Heart right ventricle (tissue), 16 donors: Measurements from ENCODE around the gene C17orf107. TPM values are rescaled to one million over a fixed set of nuclear protein-coding genes. Genes with fewer than 3 reads are reported as not detected.
A peak's percentile ranks its signal among the peaks of the same experiment; 100 is the strongest.

Source experiments
- ATAC-seq, 8 donors: fragments of 200-7000 bp; cut with Tn5 transposase; one replicate each; pipeline ENCODE4 v1.9.1; 2020; ENCODE audit warnings: mild to moderate bottlenecking in 8 of 8, moderate library complexity in 8 of 8, moderate number of reproducible peaks in 1 of 8
- DNase-seq, 2 donors: peaks; one replicate each; pipeline ENCODE4 v3.0.0-alpha.2; 2020
- H3K27ac ChIP-seq, 10 donors: fragments of 200-600 bp; sonication (generic) in 2 of 10; one replicate each; pipeline versions ENCODE4 v1.5.0 to v1.8.0; 2020 to 2022; ENCODE audit warnings: mild to moderate bottlenecking in 3 of 10
- H3K27me3 ChIP-seq, 7 donors: fragments of 200-600 bp; one replicate each; pipeline ENCODE4 v1.8.0; 2021 to 2022; ENCODE audit warnings: mild to moderate bottlenecking in 2 of 7
- H3K36me3 ChIP-seq, 9 donors: fragments of 200-600 bp; sonication (generic) in 1 of 9; one replicate each; pipeline versions ENCODE4 v1.5.0 to v1.8.0; 2020 to 2022; ENCODE audit warnings: mild to moderate bottlenecking in 2 of 9
- H3K4me1 ChIP-seq, 9 donors: fragments of 200-600 bp; sonication (generic) in 1 of 9; one replicate each; pipeline versions ENCODE4 v1.5.0 to v1.8.0; 2020 to 2022; ENCODE audit warnings: mild to moderate bottlenecking in 4 of 9
- H3K4me3 ChIP-seq, 10 donors: fragments of 200-600 bp; sonication (generic) in 2 of 10; one replicate each; pipeline versions ENCODE4 v1.5.0 to v1.8.0; 2020 to 2022; ENCODE audit warnings: mild to moderate bottlenecking in 7 of 10, moderate library complexity in 2 of 10
- H3K9me3 ChIP-seq, 11 donors: fragments of 200-600 bp in 10 of 11; sonication (generic) in 2 of 11; one replicate each; pipeline versions ENCODE4 v1.5.0 to v1.8.0; 2013 to 2022; ENCODE audit warnings: mild to moderate bottlenecking in 2 of 11, control low read depth in 1 of 11, moderate library complexity in 1 of 11
- CTCF ChIP-seq, 9 donors: fragments of 200-600 bp; sonication (generic) in 2 of 9; IDR thresholded peaks; one replicate each; pipeline versions ENCODE4 v1.5.0 to v1.8.0; 2021 to 2022; ENCODE audit warnings: antibody characterized with exemption in 9 of 9, mild to moderate bottlenecking in 5 of 9, moderate library complexity in 1 of 9
- WGBS, 2 donors: extraction: QIAGEN DNeasy Blood & Tissue Kit; methylation state at CpG; one replicate each; pipeline ENCODE4 v1.1.7; 2013; ENCODE audit warnings: inconsistent platforms in 1 of 2; 5-methylcytosine and 5-hydroxymethylcytosine counted together
- intact Hi-C, 10 donors: fragments of 100-400 bp; cut with DNase I; formaldehyde crosslinking; loops; one replicate each; pipeline versions ENCODE4 v1.11.1 to v1.14.2; 2022
- polyA plus RNA-seq, 2 donors: library from polyadenylated mRNA; stranded (reverse); fragments of 200-250 nt; gene quantifications; one replicate each; pipeline ENCODE4 v1.2.3, GENCODE V29; 2013
- total RNA-seq, 10 donors: library from RNA; stranded (reverse); fragmentation: NEBNext Ultra II Directional in 3 of 10; extraction: Animal tissue kit (Norgen Biotek cat#: 25700) in 3 of 10; gene quantifications; one replicate each; pipeline versions ENCODE4 v1.2.1 to v1.2.4, GENCODE V29; 2021 to 2023
- donor health status: Arrhythmogenic right ventricular cardiomyopathy.
- donor health status: ischemic (EF 13 %, LVEDD 7.1; RV severe dilation, severe dysfunction).
- donor health status: healthy with polysubstance abuse.
- donor health status: DM: no; HTN: yes; CAD: no.
- donor health status: DM: no; HTN: no; CAD: no.
- donor health status: ischemic (EF 25% LVEDD 6.9; RV normal size, moderate dysfunction).
- donor health status: ischemic (EF 25% LVEDD 5.7; RV mildly dilated, moderate dysfunction).
- donor health status: healthy.
- donor health status: DM: yes; HTN: yes; CAD: no.
- donor health status: Ischemic cardiomyopathy.
- donor health status: ischemic (EF 35%, LVEDD 5.7; RV mildly dilated, moderate dysfunction).
- donor health status: nonischemic (EF 11% LVEDD 7.7; RV severe dilation, severe dysfunction).
- donor health status: DM: yes; HTN: yes; CAD: no.
- donor health status: PGD.
- donor health status: ischemic (EF 29% LVEDD 5.4; RV normal size, mild dysfunction).
- donor health status: nonischemic (EF 23%, LVEDD 6.1; RV moderate dilation, normal function).

Gene C17orf107
- total and polyA plus RNA-seq, 12 donors: 0.28 to 0.86 (median 0.44) TPM; not detected in 1

GRCh38 chr17:4898927-4899326 lies 409 bp upstream of the C17orf107 start:
- Histone ChIP-seq H3K4me1 (peaks cover 0 to 47% (median 32%) of the 10 kb centered on the region in 9 donors), H3K36me3 (peaks cover under 1 to 37% (median 27%) of the 10 kb centered on the region in 9 donors), H3K27me3 (peaks cover 0 to 36% (median 21%) of the 10 kb centered on the region in 7 donors), H3K9me3 (no peaks in the 10 kb centered on the region), H3K4me3 (peak overlapping the region; percentile 20 to 63 (median 55)), H3K27ac (peak overlapping the region in 4 of 10 donors; percentile 3 to 75 (median 57))
- DNase-seq (no peak), ATAC-seq (peak in 2 of 8 donors; percentile 0 to 3)
- 15 to 21% methylated on average over 32 to 34 of the region's 34 CpGs for WGBS, 2 donors
- no peak for TF ChIP-seq CTCF (IDR thresholded peaks at IDR 0.05)
- intact Hi-C loops: loop anchor here in 1 of 10 donors (10.0 kb wide), 1 partner anchor 194 kb away; the partner anchor contains the start of gene PELP1

GRCh38 chr17:4900231-4901107 lies 1.1 kb downstream of the C17orf107 start:
- Histone ChIP-seq H3K4me3 (peak overlapping the region in 8 of 10 donors; percentile 46 to 63 (median 58)), H3K27ac (peak overlapping the region in 7 of 10 donors; percentile 33 to 75 (median 53)), H3K36me3 (peaks cover 0 to 21% (median 12%) of the 10 kb centered on the region in 9 donors), H3K9me3 (no peaks in the 10 kb centered on the region), H3K27me3 (peaks cover 0 to 36% (median 21%) of the 10 kb centered on the region in 7 donors), H3K4me1 (peaks cover 0 to 47% (median 32%) of the 10 kb centered on the region in 9 donors)
- TF ChIP-seq CTCF (IDR thresholded peaks at IDR 0.05): peak in 1 of 9 donors; percentile 8
- ATAC-seq (peak in 3 of 8 donors; percentile 9 to 29 (median 12)), DNase-seq (no peak)
- intact Hi-C loops: loop anchor here in 2 of 10 donors (5.0 kb wide), 2 partner anchors 113 to 188 kb away; partner anchors contain the start of genes ARRB2 (in 1 of the 2), GLTPD2 (in 1 of the 2) and VMO1 (in 1 of the 2)
- WGBS, 2 donors: 19 to 28% methylated on average over 65 of the region's 65 CpGs

GRCh38 chr17:4901108-4901647 lies 1.8 kb downstream of the C17orf107 start:
- 39 to 55% methylated on average over 37 of the region's 37 CpGs for WGBS, 2 donors
- Histone ChIP-seq H3K36me3 (peaks cover 0 to 14% (median 6%) of the 10 kb centered on the region in 9 donors), H3K4me3 (peak overlapping the region in 7 of 10 donors; percentile 49 to 63 (median 58)), H3K4me1 (peaks cover 0 to 47% (median 32%) of the 10 kb centered on the region in 9 donors), H3K27ac (peak overlapping the region in 8 of 10 donors; percentile 33 to 75 (median 50)), H3K27me3 (peaks cover 0 to 36% (median 21%) of the 10 kb centered on the region in 7 donors), H3K9me3 (no peaks in the 10 kb centered on the region)
- no peak for TF ChIP-seq CTCF (IDR thresholded peaks at IDR 0.05)
- peak in 1 of 8 donors; percentile 2 for ATAC-seq
- intact Hi-C loops: loop anchor here in 2 of 10 donors (5.0 kb wide), 2 partner anchors 114 to 189 kb away; partner anchors contain the start of genes ARRB2 (in 1 of the 2), GLTPD2 (in 1 of the 2) and VMO1 (in 1 of the 2)
- DNase-seq: no peak
